GM12874 (cell line): ENCODE data around the gene LYSMD2.

Source experiments
- CTCF ChIP-seq: IDR thresholded peaks from 2 replicates; pipeline ENCODE4 v1.5.1; 2011; ENCODE audit warnings: low read depth, mild to moderate bottlenecking, control low read depth, low read length, moderate library complexity; ENCODE audit not compliant: insufficient read depth

The LYSMD2 gene

GRCh38 chr15:51759557-51760070 is 22.2 kb upstream of the LYSMD2 start:
- TF ChIP-seq CTCF, result peak; percentile 53

- no peak for TF ChIP-seq CTCF
Measured at GRCh38 chr15:51758645-51759044, 21.2 kb upstream of the LYSMD2 start.

- no peak for TF ChIP-seq CTCF
Measured at GRCh38 chr15:51757450-51757849, 20.0 kb upstream of the LYSMD2 start.

- no peak for TF ChIP-seq CTCF
Measured at GRCh38 chr15:51756482-51756881, 19.0 kb upstream of the LYSMD2 start.

GRCh38 chr15:51755790-51756189 is 18.3 kb upstream of the LYSMD2 start:
- no peak for TF ChIP-seq CTCF

GRCh38 chr15:51754267-51754666 is 16.8 kb upstream of the LYSMD2 start:
- TF ChIP-seq CTCF, result no peak

GRCh38 chr15:51752888-51753287 is 15.4 kb upstream of the LYSMD2 start:
- TF ChIP-seq CTCF, result no peak
